GM19239 (cell line): ENCODE measurements around the gene NKX6-2.

ENCODE experiments used
- DNase-seq: peaks from one replicate; pipeline ENCODE4 v3.0.0; 2011; ENCODE audit warnings: low spot score; ENCODE audit not compliant: insufficient read length
- FAIRE-seq: peaks from 2 replicates; lab custom pipeline; 2011; peaks lifted over from hg19 to GRCh38; lab: Jason Lieb, UNC

NKX6-2 gene

DNA sequence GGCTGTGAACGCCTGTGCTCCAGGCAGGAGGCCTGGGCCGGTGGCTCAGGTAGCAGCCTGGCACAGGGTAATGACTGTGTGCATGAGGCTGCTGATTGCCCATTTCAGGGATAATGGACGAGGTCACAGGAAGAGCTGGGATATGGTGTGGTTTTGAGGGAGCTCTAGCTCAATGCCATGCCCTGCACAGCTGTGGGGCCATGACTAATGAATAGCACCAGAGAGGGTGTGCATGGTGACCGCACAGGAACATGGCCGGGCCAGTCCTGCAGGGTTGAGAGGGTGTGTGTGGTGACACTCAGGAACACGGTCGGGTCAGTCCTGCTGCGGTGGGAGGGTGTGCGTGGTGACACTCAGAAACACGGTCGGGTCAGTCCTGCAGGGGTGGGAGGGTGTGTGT, 21.8 kb downstream of the NKX6-2 start:
- no peak for DNase-seq
- no peak for FAIRE-seq

- no peak for FAIRE-seq
These were observed 22.4 kb downstream of the NKX6-2 start for GRCh38 chr10:132763545-132763944.

GRCh38 chr10:132762267-132762666, 23.7 kb downstream of the NKX6-2 start:
- FAIRE-seq (no peak), DNase-seq (no peak)

More at GRCh38 chr10:132763545-132763944, 22.4 kb downstream of the NKX6-2 start:
- DNase-seq: no peak

DNA sequence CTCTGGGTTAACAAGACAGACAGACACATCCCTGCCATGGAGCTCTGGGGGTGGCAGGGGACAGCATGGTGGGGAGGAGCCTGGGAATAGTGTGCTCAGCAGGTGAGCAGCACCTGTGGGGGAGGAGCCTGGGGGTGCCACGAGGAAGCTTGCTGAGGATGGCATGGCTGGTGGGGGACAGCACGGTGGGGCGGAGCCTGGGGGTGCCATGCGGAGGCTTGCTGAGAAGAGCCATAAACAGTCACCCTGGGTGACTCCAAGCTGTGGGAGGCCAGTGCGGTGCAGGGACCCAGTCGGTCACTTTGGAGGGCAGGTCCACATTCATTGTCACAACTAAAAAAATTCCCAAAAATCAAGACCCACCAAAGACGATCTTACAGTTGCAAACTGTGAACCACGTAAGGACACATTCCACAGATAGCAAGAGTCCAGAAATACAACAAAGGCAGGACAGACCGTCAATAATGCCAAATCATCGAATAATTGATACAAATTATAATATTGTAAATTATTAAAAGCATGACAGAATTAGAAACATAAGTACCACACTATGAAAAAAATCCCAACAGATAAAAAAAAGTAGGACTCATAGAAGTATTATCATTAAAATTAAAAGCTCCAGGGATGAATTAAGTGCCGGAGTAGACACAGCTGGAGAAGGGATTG, 24.4 kb downstream of the NKX6-2 start:
- DNase-seq: no peak
- FAIRE-seq: no peak

DNA sequence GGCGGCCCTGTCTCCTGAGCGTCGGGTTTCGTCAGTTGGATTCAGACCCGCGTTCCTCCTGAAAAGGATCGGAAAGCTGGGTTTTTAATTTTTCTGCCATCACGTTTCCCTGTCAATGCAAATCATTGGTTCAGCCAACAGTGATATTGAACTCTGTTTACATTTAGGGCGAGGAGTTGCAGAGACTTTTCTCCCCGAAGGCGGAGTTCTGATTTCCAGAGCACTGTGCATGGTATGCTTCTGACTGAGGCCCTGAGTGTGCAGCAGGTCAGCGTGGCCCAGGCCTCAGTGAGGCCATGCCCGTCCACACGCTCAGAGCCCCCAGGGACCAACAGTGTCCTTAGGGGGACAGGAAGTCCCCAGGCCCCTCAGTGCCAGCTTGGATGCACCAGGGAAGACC, 27.1 kb downstream of the NKX6-2 start:
- FAIRE-seq: no peak
- no peak for DNase-seq

GRCh38 chr10:132757171-132757570, 28.8 kb downstream of the NKX6-2 start:
- FAIRE-seq: no peak

DNA sequence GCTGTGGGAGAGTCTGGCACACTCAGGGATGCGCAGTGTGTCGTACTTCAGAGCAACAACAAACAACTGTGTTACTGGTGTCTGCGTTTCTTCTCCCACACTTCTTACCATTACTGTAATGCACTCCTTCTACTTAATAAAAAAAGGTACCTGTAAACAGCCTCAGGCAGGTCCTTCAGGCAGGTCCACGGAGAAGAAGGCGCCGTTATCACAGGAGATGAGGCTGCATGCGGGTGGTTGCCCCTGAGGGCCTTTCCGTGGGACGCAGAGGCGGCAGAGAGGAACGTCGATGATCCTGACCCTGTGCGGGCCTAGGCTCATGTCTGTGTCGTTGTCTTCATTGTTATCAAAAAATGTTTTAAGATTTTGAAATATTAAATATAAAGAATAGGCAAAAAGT, 29.4 kb downstream of the NKX6-2 start:
- no peak for FAIRE-seq
- no peak for DNase-seq

More at GRCh38 chr10:132757171-132757570, 28.8 kb downstream of the NKX6-2 start:
- no peak for DNase-seq

DNA sequence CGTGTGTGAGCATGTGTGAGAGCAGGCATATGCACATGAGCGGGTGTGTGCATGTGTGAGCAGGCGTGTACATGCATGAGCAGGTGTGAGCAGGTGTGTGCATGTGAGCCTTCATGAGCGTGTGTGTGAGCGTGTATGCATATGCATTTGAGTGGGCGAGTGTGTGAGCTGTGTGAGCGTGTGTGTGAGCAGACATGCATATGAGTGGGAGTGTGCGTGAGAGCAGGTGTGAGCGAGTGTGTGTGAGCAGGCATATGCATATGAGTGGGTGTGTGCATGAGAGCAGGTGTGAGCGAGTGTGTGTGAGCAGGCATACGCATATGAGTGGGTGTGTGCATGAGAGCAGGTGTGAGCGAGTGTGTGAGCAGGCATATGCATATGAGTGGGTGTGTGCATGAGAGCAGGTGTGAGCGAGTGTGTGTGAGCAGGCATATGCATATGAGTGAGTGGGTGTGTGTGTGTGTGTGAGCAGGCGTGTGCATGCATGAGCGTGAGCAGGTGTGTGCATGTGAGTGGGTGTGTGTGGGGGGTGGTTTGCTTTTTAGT, 30.7 kb downstream of the NKX6-2 start:
- FAIRE-seq (no peak), DNase-seq (no peak)

DNA sequence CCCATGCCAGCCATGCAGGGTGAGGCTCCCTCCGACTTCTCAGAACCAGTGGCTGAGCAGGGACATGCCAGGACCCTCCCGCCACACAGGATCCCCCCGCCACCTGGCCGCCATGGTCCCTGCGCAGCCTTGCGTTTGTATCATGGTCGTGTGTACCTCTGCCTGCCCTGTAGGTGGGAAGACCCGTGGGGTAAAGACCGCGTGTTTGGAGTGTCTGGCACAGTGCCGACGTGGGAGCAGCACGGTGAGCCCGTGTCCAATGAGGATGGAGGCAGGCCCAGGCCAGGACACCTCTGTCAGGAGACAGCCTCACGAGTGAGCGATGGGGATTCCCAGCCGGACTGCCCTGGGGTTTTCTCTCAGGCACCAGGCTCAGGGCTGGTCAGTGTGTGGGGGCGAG, 31.9 kb downstream of the NKX6-2 start:
- FAIRE-seq: no peak
- no peak for DNase-seq

DNA sequence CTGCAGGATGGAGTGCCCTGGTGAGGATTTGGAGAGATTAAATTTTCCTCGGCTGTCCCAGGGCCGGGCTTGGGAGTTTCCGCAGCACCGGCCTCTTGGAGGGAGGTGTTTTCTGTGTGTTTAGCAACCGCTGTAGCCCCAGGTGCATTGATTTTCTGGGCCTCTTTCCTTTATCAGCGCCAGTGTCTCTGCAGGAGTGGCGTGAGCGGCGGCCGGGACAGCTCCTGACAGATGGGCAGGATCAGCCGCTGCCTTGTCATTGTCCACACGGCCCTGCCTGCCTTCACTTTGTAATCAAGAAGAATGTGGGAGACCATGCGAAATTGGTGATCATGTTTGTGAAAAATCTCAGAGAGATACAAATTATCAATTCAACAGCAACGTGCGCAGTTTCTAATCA, 32.4 kb downstream of the NKX6-2 start:
- DNase-seq (no peak), FAIRE-seq (no peak)

DNA sequence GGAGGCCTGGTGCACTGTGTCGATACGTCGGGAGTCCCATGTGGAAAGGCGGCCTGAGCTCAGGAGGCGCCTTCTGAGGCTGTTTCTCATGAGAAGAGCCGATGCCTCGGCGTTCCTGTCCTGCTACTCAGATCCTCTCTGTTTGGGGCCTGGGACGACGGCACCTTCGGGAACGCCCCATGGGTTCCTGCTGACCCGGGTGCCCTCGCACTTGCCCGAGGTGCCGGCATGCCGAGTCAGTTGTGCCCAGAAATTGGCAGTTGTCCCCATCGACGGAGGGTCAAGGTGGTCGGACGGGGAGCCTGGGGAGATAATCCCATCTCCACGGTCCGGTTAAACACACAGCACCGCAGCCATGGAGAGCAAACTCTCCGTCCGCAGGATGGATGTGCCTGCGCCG, 33.0 kb downstream of the NKX6-2 start:
- DNase-seq (no peak), FAIRE-seq (no peak)

DNA sequence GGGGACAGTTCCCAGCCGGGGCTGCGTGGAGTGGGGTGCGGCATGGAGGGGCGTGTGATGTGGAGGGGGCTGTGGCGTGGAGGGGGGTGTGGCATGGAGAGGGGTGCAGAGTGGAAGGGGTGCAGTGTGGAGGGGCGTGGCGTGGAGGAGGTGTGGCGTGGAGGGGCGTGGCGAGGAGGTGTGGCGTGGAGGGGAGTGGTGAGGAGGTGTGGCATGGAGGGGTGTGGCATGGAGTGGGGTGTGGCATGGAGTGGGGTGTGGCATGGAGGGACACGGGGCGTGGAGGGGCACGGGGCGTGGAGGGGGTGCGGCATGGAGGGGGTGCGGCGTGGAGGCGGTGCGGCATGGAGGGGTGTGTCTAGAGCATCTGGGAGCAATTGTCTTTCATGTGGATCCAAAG, 33.6 kb downstream of the NKX6-2 start:
- DNase-seq (no peak), FAIRE-seq (no peak)

DNA sequence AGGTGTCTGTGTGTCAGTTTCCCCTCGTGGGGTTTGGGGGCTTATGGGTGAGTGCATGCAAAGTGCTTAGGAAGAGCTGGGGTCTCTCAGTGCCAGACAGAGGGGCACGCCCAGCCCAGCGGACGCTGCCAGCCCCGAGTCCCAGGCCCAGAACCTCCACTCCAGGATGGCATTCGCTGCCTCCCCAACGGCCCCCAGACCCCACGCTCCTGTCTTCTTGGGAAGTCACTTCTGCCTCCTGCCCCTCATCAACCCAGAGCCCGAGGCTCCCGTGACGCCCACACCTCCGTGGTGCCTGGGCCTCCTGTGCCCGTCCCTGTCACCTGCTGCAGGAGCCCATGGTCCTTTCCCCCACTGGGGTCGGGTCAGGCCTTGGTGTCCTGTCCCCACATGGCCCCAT, 35.0 kb downstream of the NKX6-2 start:
- no peak for FAIRE-seq
- DNase-seq: no peak

- DNase-seq (no peak), FAIRE-seq (no peak)
These were observed 36.6 kb downstream of the NKX6-2 start for GRCh38 chr10:132749371-132749795.

GRCh38 chr10:132748545-132749370, 37.2 kb downstream of the NKX6-2 start:
- no peak for FAIRE-seq
- DNase-seq: no peak

GRCh38 chr10:132748135-132748534, 37.8 kb downstream of the NKX6-2 start:
- FAIRE-seq: no peak
- DNase-seq: no peak

GRCh38 chr10:132746801-132747625, 38.9 kb downstream of the NKX6-2 start:
- FAIRE-seq: no peak
- no peak for DNase-seq

DNA sequence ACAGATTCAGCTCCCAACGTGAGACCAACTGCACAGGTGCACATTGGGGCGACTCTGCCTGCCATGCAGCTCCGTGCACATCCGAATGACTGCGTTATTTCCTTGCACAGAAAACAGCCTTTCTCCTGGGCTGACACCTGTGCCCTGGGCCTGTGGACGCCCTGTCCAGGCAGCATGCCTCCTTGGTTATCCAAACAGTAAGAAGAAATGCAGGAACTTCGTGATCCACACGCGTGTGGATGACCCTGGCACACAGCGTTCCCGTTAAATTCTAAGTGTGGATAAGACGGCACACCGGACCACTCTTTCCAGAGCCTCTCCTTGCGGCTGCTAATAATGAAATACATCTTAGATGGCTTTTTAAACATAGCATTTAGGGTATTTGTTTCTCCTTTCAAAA, 39.6 kb downstream of the NKX6-2 start:
- FAIRE-seq: no peak
- no peak for DNase-seq

DNA sequence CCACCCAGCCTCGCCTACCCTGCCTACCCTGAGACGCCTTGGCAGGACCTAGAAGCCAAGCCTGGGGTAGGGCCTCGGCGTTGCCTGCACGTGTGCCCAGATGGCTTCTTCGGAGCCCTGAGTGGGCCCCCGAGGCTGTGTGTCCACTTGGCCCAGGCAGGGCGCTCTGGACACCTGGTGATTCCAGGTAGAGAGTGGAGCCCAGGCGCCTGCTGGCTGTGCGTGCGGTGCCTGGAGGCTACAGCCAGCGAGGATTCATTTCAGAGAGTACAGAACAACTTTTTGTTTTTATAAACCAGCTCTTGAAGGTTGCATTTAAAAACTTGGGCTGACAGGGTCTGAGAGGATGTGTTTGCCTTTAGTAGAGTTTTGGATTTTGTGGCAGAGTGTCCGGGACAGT, 40.0 kb downstream of the NKX6-2 start:
- no peak for FAIRE-seq
- no peak for DNase-seq

DNA sequence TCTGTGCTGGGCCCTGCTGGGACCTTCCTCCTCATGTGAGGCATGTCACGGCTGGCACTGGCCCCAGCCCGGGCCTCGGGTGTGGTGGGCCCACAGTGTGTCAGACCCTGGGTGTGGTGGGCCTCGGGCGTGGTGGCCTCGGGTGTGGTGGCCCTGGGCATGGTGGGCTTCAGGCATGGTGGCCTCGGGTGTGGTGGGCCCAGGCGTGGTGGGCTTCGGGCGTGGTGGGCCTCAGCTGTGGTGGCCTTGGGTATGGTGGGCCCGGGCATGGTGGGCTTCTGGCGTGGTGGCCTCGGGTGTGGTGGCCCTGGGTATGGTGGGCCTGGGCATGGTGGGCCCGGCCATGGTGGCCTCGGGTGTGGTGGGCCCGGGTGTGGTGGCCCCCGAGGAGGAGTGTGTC, 40.4 kb downstream of the NKX6-2 start:
- DNase-seq (no peak), FAIRE-seq (no peak)

DNA sequence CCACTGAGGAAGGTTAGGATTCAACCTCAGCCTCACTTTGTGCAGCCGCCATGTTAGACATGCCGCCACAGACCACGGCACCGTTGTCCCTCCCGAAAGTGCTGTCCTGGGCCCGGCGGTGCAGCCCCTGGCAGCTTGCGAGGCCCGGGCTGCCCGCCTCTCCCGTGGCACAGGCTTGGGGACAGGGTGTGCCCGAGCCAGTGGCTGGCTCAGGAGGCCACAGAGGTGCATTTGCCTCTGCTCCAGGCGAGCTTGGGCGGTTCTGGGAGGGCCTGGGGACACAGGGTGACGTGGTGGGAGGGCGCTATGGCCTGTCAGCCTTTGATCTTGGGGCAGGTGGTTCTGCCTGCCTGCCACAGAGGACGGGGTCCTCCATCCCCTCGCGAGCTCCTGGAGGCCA, 41.1 kb downstream of the NKX6-2 start:
- no peak for FAIRE-seq
- no peak for DNase-seq
